Activated gamma-delta T cell treated with anti-CD3 and anti-CD28 coated beads, Interleukin-2, amount 50 U/mL, for 16 hours (primary cell): ENCODE results near the gene ACBD4.

Experiments used
- DNase-seq: peaks from one replicate; pipeline ENCODE4 v3.0.0-alpha.2; 2020; ENCODE audit warnings: low read depth

ACBD4 gene

GRCh38 chr17:45155483-45155882 lies 20.0 kb downstream of the ACBD4 start:
- no peak for DNase-seq

GRCh38 chr17:45156242-45156641 lies 20.8 kb downstream of the ACBD4 start:
- DNase-seq, result no peak

- DNase-seq, result no peak
Observed at GRCh38 chr17:45160447-45161287, 25.2 kb downstream of the ACBD4 start.

- DNase-seq, result peak; percentile 99
Observed at GRCh38 chr17:45161288-45162024, 26.0 kb downstream of the ACBD4 start, which contains the start of gene HEXIM2. HEXIM2 (plus strand) TSS chr17:45161875; CDS start chr17:45162794, 919 bp downstream.

GRCh38 chr17:45162025-45162687 lies 26.7 kb downstream of the ACBD4 start:
- no peak for DNase-seq

- DNase-seq, result no peak
Observed at GRCh38 chr17:45164734-45165269, 29.3 kb downstream of the ACBD4 start.

- no peak for DNase-seq
Observed at GRCh38 chr17:45168991-45169752, 33.7 kb downstream of the ACBD4 start.

GRCh38 chr17:45170280-45170930 lies 34.9 kb downstream of the ACBD4 start:
- DNase-seq, result no peak

- no peak for DNase-seq
Observed at GRCh38 chr17:45170931-45171337, 35.4 kb downstream of the ACBD4 start.

GRCh38 chr17:45171338-45172231 lies 36.1 kb downstream of the ACBD4 start:
- no peak for DNase-seq

- DNase-seq, result no peak
Observed at GRCh38 chr17:45172232-45172540, 36.7 kb downstream of the ACBD4 start.

- peak; percentile 42 for DNase-seq
Observed at GRCh38 chr17:45172541-45173286, 37.2 kb downstream of the ACBD4 start.

GRCh38 chr17:45175759-45176115 lies 40.2 kb downstream of the ACBD4 start:
- DNase-seq, result no peak

GRCh38 chr17:45177563-45177962 lies 42.1 kb downstream of the ACBD4 start:
- no peak for DNase-seq

- DNase-seq, result no peak
Observed at GRCh38 chr17:45184144-45184543, 48.7 kb downstream of the ACBD4 start.

GRCh38 chr17:45186801-45187354 lies 51.4 kb downstream of the ACBD4 start:
- DNase-seq, result no peak

- DNase-seq, result no peak
Observed at GRCh38 chr17:45189009-45189408, 53.5 kb downstream of the ACBD4 start.

- DNase-seq, result no peak
Observed at GRCh38 chr17:45190503-45191255, 55.2 kb downstream of the ACBD4 start.
